ENCODE data around the gene UGT1A9. TPM values are rescaled to one million over a fixed set of nuclear protein-coding genes. Genes with fewer than 3 reads are reported as not detected.

UGT1A9 gene
- total and polyA plus RNA-seq, 2 of the 13 experiments (the other 11 are each of a cell fraction or from before 2014, with no cell fraction given): 0.07 TPM; not detected in 1

GRCh38 chr2:233756429-233757081 lies 84.9 kb downstream of the UGT1A9 start (continued):
- TF ChIP-seq ZBTB39 (CRISPR knock-in tag; IDR thresholded peaks at IDR 0.05) (no peak), ZNF720 (CRISPR knock-in tag; IDR thresholded peaks at IDR 0.05) (no peak), ATF2 (CRISPR knock-in tag; IDR thresholded peaks at IDR 0.05) (peak; percentile 67; the same call in 1 of the 2 replicates), ZBED4 (CRISPR knock-in tag; IDR thresholded peaks at IDR 0.05; ENCODE audit: borderline replicate concordance) (peak; percentile 73; the same call in 1 of the 2 replicates), FLYWCH1 (CRISPR knock-in tag; IDR thresholded peaks at IDR 0.05) (0 out of 2 replicates have a peak, but pooled peaks have one; percentile 66), MYC (CRISPR knock-in tag; IDR thresholded peaks at IDR 0.05; ENCODE audit: borderline replicate concordance) (0 out of 2 replicates have a peak, but pooled peaks have one; percentile 16), KIAA2018 (CRISPR knock-in tag; IDR thresholded peaks at IDR 0.05; ENCODE audit: borderline replicate concordance) (no peak), FOXP1 (IDR thresholded peaks at IDR 0.05) (0 out of 2 replicates have a peak, but pooled peaks have one; percentile 31), FOXP1 (CRISPR knock-in tag; IDR thresholded peaks at IDR 0.05) (peak; percentile 94), ZNF570 (CRISPR knock-in tag; IDR thresholded peaks at IDR 0.05; ENCODE audit: borderline replicate concordance) (no peak), ZNF788 (CRISPR knock-in tag; IDR thresholded peaks at IDR 0.05; ENCODE audit: borderline replicate concordance) (peak; percentile 32; the same call in 1 of the 2 replicates)
